HEK293 (cell line): ENCODE results near the gene MUC5B.

Experiments used
- CTCF ChIA-PET: fragments of 350-600 bp; formaldehyde crosslinking; extraction: SDS; loops from one replicate; lab custom pipeline; 2021; ENCODE audit warnings: antibody characterized with exemption; lab: Yijun Ruan, JAX
- POLR2A ChIA-PET: fragments of 300-600 bp; formaldehyde crosslinking; extraction: SDS; loops from one replicate; lab custom pipeline; 2020; ENCODE audit warnings: antibody characterized with exemption, inconsistent platforms; lab: Yijun Ruan, JAX
- H3K27ac ChIP-seq: fragments of 200-500 bp; sonication (Bioruptor generic); 2 replicates; pipeline ENCODE4 v1.5.1; 2014; ENCODE audit warnings: low read depth, low read length, control low read depth, inconsistent platforms; ENCODE audit errors: extremely low read depth
- H3K36me3 ChIP-seq, 2 experiments: fragments of 200-500 bp in 1 of 2; sonication (Bioruptor generic) in 1 of 2; 1 replicate in 1 of 2; 2 replicates in 1 of 2; pipeline ENCODE4 v1.5.1; 2014 to 2017; ENCODE audit warnings: inconsistent platforms in 2 of 2, low read length in 2 of 2; ENCODE audit not compliant: control insufficient read depth in 2 of 2, insufficient read depth in 1 of 2
- H3K4me1 ChIP-seq: fragments of 200-500 bp; sonication (Bioruptor generic); 2 replicates; pipeline ENCODE4 v1.5.1; 2014; ENCODE audit warnings: mild to moderate bottlenecking, low read length, inconsistent platforms; ENCODE audit not compliant: control insufficient read depth, insufficient read depth
- H3K4me3 ChIP-seq: 2 replicates; pipeline ENCODE4 v1.5.1; 2011; ENCODE audit warnings: low read depth, mild to moderate bottlenecking, control low read depth, low read length, moderate library complexity
- H3K9me3 ChIP-seq: fragments of 200-500 bp; sonication (Bioruptor generic); 2 replicates; pipeline ENCODE4 v1.5.1; 2014; ENCODE audit warnings: low read depth, low read length, inconsistent platforms; ENCODE audit not compliant: control insufficient read depth, insufficient read depth
- GLIS1 ChIP-seq: fragments of 450-650 bp; formaldehyde crosslinking; IDR thresholded peaks from 2 replicates; pipeline ENCODE4 v1.5.1; 2016; ENCODE audit warnings: missing biosample characterization, missing genetic modification characterization
- KLF9 ChIP-seq: fragments of 450-650 bp; formaldehyde crosslinking; IDR thresholded peaks from 2 replicates; pipeline ENCODE4 v1.5.1; 2016; ENCODE audit warnings: missing biosample characterization, missing genetic modification characterization, low read depth
- OVOL3 ChIP-seq: fragments of 450-650 bp; formaldehyde crosslinking; IDR thresholded peaks from 2 replicates; pipeline ENCODE4 v1.5.1; 2016; ENCODE audit warnings: missing biosample characterization, missing genetic modification characterization
- TSHZ1 ChIP-seq: fragments of 450-650 bp; formaldehyde crosslinking; IDR thresholded peaks from 2 replicates; pipeline ENCODE4 v1.5.1; 2016; ENCODE audit warnings: missing biosample characterization, missing genetic modification characterization, borderline replicate concordance
- WT1 ChIP-seq: fragments of 450-650 bp; formaldehyde crosslinking; IDR thresholded peaks from 2 replicates; pipeline ENCODE4 v1.5.1; 2016; ENCODE audit warnings: missing biosample characterization, missing genetic modification characterization
- ZFP37 ChIP-seq: fragments of 450-650 bp; formaldehyde crosslinking; IDR thresholded peaks from 2 replicates; pipeline ENCODE4 v1.5.1; 2016; ENCODE audit warnings: missing biosample characterization, missing genetic modification characterization
- ZNF350 ChIP-seq: fragments of 450-650 bp; formaldehyde crosslinking; IDR thresholded peaks from 2 replicates; pipeline ENCODE4 v1.5.0; 2017; ENCODE audit warnings: missing biosample characterization, mild to moderate bottlenecking, missing genetic modification characterization
- ZNF394 ChIP-seq: fragments of 450-650 bp; formaldehyde crosslinking; IDR thresholded peaks from 2 replicates; pipeline ENCODE4 v1.5.1; 2016; ENCODE audit warnings: missing biosample characterization, missing genetic modification characterization, mild to moderate bottlenecking, moderate library complexity, borderline replicate concordance
- ZNF555 ChIP-seq: fragments of 450-650 bp; formaldehyde crosslinking; conservative IDR thresholded peaks from 2 replicates; pipeline ENCODE4 v1.5.1; 2017; ENCODE audit warnings: missing biosample characterization, mild to moderate bottlenecking, missing genetic modification characterization, inconsistent platforms
- ZNF558 ChIP-seq: fragments of 450-650 bp; formaldehyde crosslinking; IDR thresholded peaks from 2 replicates; pipeline ENCODE4 v1.5.1; 2016; ENCODE audit warnings: missing biosample characterization, missing genetic modification characterization
- ZNF677 ChIP-seq: fragments of 450-650 bp; IDR thresholded peaks from 2 replicates; pipeline ENCODE4 v1.5.0; 2018; ENCODE audit warnings: missing biosample characterization, mild to moderate bottlenecking, missing genetic modification characterization, moderate library complexity
- ZNF701 ChIP-seq: fragments of 450-650 bp; formaldehyde crosslinking; IDR thresholded peaks from 2 replicates; pipeline ENCODE4 v1.5.1; 2016; ENCODE audit warnings: missing biosample characterization, missing genetic modification characterization
- ZNF776 ChIP-seq: fragments of 450-650 bp; formaldehyde crosslinking; IDR thresholded peaks from 2 replicates; pipeline ENCODE4 v1.5.0; 2017; ENCODE audit warnings: missing biosample characterization, missing genetic modification characterization, borderline replicate concordance
- ZNF785 ChIP-seq: fragments of 450-650 bp; formaldehyde crosslinking; IDR thresholded peaks from 2 replicates; pipeline ENCODE4 v1.5.1; 2016; ENCODE audit warnings: missing biosample characterization, missing genetic modification characterization
- ZNF837 ChIP-seq: fragments of 450-650 bp; formaldehyde crosslinking; IDR thresholded peaks from 2 replicates; pipeline ENCODE4 v1.5.1; 2016; ENCODE audit warnings: missing biosample characterization, missing genetic modification characterization
- ZSCAN18 ChIP-seq: fragments of 450-650 bp; formaldehyde crosslinking; IDR thresholded peaks from 2 replicates; pipeline ENCODE4 v1.5.1; 2016; ENCODE audit warnings: missing biosample characterization, missing genetic modification characterization
- TF ChIP-seq, protein P1 (sequence below): fragments of 450-650 bp; formaldehyde crosslinking; IDR thresholded peaks from 2 replicates; pipeline ENCODE4 v1.5.1; 2016; ENCODE audit warnings: missing biosample characterization, missing genetic modification characterization
- TF ChIP-seq, protein P2 (sequence below): fragments of 450-650 bp; IDR thresholded peaks from 2 replicates; pipeline ENCODE4 v1.5.1; 2018; ENCODE audit warnings: missing biosample characterization, mild to moderate bottlenecking, missing genetic modification characterization
- TF ChIP-seq, protein P3 (sequence below): fragments of 450-650 bp; formaldehyde crosslinking; IDR thresholded peaks from 2 replicates; pipeline ENCODE4 v1.5.0; 2017; ENCODE audit warnings: missing biosample characterization, missing genetic modification characterization, borderline replicate concordance
- TF ChIP-seq, protein P4 (sequence below): fragments of 450-650 bp; formaldehyde crosslinking; IDR thresholded peaks from 2 replicates; pipeline ENCODE4 v1.5.1; 2016; ENCODE audit warnings: missing biosample characterization, missing genetic modification characterization

Gene MUC5B

DNA sequence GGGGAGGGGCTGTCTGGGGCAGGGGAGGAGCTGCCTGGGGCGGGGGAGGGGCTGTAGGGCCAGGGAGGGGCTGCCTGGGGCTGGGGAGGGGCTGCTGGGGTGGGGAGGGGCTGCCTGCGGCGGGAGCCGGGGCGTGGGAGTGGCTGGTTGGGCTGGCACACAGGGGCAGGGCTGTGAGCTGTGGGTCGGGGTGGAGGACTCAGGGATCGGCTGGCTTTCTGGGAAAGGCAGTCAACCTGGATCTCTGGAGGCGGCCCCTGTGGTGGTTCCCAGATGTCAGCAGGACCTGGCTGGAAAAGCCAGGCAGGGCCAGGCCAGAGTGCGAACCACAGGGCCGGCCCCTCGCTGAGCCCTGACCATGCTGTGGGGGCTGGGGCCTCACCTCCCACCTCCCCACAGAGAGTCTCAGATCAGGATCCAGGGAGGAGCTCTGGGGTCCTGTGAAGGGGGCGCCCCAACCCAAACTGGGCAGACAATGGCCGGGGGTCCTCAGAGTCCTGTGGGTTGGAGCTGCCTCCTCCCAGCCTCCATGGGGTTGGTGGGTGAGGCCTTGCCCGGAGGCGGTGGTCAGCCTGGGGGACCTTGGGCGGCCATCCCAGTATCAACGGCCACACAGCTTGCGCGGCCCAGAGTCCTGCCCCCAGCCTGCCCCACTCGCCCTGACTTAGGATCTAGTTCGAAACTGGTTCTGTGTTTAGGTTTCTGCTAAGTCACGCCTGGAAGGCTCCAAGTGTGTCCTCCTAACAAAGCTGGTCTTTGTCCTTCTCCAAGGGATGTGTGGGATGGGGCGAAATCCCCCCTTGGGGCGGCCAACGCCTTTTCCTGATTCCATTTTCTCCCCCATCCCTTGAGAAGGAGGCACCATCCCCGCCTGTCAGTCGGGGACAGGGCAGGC lies 1.9 kb downstream of the MUC5B start:
- Histone ChIP-seq H3K4me3 (no peak overlapping the region), H3K4me1 (no peaks in the 10 kb centered on the region), H3K27ac (no peak overlapping the region), H3K36me3 (no peaks in the 10 kb centered on the region), H3K9me3 (no peaks in the 10 kb centered on the region)
- ChIA-PET POLR2A (no interaction called here), CTCF (no interaction called here)
- TF ChIP-seq ZSCAN18 (tag by site-specific recombination) (no peak), TSHZ1 (no peak), ZNF776 (tag by site-specific recombination) (no peak), ZNF555 (tag by site-specific recombination) (no peak), ZNF701 (tag by site-specific recombination) (no peak), ZNF350 (tag by site-specific recombination) (no peak), KLF9 (tag by site-specific recombination) (no peak), ZFP37 (no peak), ZNF558 (tag by site-specific recombination) (no peak), GLIS1 (tag by site-specific recombination) (no peak), WT1 (tag by site-specific recombination) (no peak), ZNF394 (tag by site-specific recombination) (no peak), ZNF785 (no peak), ZNF837 (tag by site-specific recombination) (no peak), ZNF677 (no peak), OVOL3 (tag by site-specific recombination) (no peak)
- TF ChIP-seq, protein P1, sequence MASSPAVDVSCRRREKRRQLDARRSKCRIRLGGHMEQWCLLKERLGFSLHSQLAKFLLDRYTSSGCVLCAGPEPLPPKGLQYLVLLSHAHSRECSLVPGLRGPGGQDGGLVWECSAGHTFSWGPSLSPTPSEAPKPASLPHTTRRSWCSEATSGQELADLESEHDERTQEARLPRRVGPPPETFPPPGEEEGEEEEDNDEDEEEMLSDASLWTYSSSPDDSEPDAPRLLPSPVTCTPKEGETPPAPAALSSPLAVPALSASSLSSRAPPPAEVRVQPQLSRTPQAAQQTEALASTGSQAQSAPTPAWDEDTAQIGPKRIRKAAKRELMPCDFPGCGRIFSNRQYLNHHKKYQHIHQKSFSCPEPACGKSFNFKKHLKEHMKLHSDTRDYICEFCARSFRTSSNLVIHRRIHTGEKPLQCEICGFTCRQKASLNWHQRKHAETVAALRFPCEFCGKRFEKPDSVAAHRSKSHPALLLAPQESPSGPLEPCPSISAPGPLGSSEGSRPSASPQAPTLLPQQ (tag by site-specific recombination), result no peak
- TF ChIP-seq, protein P2, sequence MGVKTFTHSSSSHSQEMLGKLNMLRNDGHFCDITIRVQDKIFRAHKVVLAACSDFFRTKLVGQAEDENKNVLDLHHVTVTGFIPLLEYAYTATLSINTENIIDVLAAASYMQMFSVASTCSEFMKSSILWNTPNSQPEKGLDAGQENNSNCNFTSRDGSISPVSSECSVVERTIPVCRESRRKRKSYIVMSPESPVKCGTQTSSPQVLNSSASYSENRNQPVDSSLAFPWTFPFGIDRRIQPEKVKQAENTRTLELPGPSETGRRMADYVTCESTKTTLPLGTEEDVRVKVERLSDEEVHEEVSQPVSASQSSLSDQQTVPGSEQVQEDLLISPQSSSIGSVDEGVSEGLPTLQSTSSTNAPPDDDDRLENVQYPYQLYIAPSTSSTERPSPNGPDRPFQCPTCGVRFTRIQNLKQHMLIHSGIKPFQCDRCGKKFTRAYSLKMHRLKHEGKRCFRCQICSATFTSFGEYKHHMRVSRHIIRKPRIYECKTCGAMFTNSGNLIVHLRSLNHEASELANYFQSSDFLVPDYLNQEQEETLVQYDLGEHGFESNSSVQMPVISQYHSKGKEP (tag by site-specific recombination), result no peak
- TF ChIP-seq, protein P3, sequence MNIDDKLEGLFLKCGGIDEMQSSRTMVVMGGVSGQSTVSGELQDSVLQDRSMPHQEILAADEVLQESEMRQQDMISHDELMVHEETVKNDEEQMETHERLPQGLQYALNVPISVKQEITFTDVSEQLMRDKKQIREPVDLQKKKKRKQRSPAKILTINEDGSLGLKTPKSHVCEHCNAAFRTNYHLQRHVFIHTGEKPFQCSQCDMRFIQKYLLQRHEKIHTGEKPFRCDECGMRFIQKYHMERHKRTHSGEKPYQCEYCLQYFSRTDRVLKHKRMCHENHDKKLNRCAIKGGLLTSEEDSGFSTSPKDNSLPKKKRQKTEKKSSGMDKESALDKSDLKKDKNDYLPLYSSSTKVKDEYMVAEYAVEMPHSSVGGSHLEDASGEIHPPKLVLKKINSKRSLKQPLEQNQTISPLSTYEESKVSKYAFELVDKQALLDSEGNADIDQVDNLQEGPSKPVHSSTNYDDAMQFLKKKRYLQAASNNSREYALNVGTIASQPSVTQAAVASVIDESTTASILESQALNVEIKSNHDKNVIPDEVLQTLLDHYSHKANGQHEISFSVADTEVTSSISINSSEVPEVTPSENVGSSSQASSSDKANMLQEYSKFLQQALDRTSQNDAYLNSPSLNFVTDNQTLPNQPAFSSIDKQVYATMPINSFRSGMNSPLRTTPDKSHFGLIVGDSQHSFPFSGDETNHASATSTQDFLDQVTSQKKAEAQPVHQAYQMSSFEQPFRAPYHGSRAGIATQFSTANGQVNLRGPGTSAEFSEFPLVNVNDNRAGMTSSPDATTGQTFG (tag by site-specific recombination), result no peak
- TF ChIP-seq, protein P4, sequence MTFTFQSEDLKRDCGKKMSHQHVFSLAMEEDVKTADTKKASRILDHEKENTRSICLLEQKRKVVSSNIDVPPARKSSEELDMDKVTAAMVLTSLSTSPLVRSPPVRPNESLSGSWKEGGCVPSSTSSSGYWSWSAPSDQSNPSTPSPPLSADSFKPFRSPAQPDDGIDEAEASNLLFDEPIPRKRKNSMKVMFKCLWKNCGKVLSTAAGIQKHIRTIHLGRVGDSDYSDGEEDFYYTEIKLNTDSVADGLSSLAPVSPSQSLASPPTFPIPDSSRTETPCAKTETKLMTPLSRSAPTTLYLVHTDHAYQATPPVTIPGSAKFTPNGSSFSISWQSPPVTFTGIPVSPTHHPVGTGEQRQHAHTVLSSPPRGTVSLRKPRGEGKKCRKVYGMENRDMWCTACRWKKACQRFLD (tag by site-specific recombination), result no peak
